ENCODE data around the gene STX12.
"Not testable (repeated sequence)": the region's sequence is repeated elsewhere in the genome, so short reads cannot be mapped to it uniquely, and the experiment has no call there.

STX12 gene

DNA sequence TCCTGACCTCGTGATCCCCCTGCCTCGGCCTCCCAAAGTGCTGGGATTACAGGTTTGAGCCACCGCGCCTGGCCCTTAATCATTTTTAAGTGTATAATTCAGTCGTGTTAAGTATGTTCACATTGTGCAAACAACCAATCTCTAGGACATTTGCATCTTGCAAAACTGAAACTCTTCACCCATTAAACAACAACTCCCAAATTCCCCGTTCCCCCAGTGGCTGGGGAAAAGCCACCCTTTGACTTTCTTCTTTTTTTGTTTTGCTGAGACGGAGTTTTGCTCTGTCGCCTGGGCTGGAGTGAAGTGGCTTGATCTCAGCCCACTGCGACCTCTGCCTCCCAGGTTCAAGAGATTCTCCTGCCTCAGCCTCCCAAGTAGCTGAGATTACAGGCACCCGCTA lies 92.8 kb downstream of the STX12 start:
- no peak for DNase-seq (ENCODE audit: low read depth in 2 of 3, low spot score in 1 of 3)

- no peak for DNase-seq (ENCODE audit: low read depth in 2 of 3, low spot score in 1 of 3)
These were observed 95.5 kb downstream of the STX12 start for GRCh38 chr1:27868556-27868931.

DNA sequence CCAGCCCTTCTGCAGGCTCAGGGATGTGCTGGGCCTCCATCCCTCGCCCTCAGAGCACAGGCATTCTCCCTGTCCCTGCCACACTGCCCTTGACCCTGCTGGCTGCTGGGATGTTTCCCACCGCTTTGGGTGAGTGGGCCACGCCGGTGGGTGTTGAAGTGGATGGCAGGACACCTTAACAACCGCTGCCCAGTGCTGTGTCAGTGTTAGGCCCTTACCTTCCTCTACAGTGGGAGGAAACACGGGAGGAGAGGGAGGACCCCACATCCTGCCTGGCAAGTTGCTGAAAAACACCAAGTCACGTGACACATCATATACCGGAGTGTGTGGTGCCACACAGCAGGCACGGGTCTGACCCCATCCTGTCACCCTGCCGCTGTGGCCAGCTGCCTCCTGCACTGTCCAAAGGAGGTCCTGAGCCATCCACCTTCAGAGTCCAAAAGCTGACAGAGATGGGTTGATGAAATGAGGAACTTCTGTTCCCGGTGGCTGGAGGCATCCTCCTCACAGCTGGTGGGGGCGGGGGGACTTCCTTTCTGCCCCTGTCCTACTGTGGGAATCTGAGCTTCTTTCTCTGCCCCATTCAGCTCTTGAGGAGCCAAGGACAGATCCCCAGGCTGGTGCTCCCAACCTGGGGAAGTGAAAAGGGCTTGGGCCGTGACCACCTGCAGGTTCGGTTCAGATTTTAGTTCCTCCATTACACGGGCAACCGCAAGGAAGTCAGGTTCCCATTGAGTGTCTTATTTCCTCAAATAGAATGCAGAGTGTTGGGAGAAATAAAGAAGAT lies 96.1 kb downstream of the STX12 start:
- peak in 1 of 3 donors; percentile 48 for DNase-seq (ENCODE audit: low read depth in 2 of 3, low spot score in 1 of 3)

GRCh38 chr1:27869719-27870085 lies 96.7 kb downstream of the STX12 start:
- DNase-seq (ENCODE audit: low read depth in 2 of 3, low spot score in 1 of 3): no peak

DNA sequence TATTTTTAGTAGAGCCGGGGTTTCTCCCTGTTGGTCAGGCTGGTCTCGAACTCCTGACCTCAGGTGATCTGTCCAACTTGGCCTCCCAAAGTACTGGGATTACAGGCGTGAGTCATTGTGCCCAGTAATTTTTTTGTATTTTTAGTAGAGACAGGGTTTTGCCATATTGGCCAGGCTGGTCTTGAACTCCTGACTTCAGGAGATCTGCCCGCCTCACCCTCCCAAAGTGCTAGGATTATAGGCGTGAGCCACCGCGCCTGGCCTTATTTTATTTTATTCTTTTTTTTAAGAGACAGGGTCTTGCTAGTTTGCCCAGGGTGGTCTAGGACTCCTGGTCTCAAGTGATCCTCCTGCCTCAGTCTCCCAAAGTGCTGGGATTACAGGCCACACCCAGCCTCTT lies 98.1 kb downstream of the STX12 start:
- DNase-seq (ENCODE audit: low read depth in 2 of 3, low spot score in 1 of 3): not testable (repeated sequence)

GRCh38 chr1:27872059-27872801 lies 99.2 kb downstream of the STX12 start, which contains the start of gene THEMIS2:
Gene THEMIS2 (plus strand): TSS chr1:27872544. CDS start chr1:27872572, 28 bp downstream.
- DNase-seq (ENCODE audit: low read depth in 2 of 3, low spot score in 1 of 3): peak in 2 of 3 donors; percentile 74 to 84

DNA sequence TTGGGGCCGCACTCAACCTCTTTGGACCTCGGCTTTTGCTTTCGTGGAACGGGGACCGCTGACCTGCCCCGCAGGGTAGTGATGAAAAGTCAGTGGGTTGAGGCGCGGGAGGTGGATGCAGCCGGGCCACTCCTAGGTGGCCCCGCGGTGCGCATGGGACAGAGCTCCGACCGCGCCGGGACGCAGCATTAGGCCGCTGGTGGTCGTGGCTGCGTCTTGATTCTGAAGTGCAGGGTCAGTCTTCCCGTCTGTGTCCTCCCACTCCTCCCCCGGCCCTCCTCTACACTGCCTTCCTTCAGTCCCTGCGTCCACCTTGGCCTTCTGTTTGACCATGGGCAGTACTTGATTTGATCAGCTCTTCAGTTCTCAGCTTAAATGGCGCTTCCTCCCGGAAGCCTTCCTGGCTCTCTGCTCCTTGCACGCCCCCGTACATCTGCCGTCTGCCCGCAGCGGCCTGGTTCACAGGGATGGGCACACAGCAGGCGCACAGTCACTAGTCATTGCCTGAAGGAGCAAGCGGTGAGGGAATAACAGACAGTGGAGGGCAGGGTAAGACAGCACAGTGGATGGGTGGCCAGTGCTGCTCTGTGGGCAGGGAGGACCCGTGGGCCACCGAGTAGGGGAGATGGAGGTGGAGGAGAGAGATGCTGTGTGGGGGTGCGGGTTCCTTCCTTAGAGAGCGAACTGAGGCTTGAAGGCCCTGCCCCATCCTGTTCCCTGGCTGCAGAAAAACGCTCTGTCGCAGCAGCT lies 100.0 kb downstream of the STX12 start:
- DNase-seq (ENCODE audit: low read depth in 2 of 3, low spot score in 1 of 3): no peak

GRCh38 chr1:27873671-27874384 lies 100.8 kb downstream of the STX12 start:
- DNase-seq (ENCODE audit: low read depth in 2 of 3, low spot score in 1 of 3): no peak
